ENCODE measurements around the gene CNTN4.

The CNTN4 gene

GRCh38 chr3:2110597-2111117 lies 12.0 kb downstream of the CNTN4 start:
- Mint-ChIP-seq H3K36me3 (no peaks in the 10 kb centered on the region), H3K27ac (no peak overlapping the region), H3K4me1 (ENCODE audit: low read depth) (no peaks in the 10 kb centered on the region), H3K27me3 (no peaks in the 10 kb centered on the region), H3K9me3 (ENCODE audit: low read depth) (peaks cover 4% of the 10 kb centered on the region), H3K4me3 (no peak overlapping the region)

GRCh38 chr3:2114617-2115275 lies 16.1 kb downstream of the CNTN4 start:
- Mint-ChIP-seq H3K27me3 (no peaks in the 10 kb centered on the region), H3K27ac (no peak overlapping the region), H3K4me3 (no peak overlapping the region), H3K4me1 (ENCODE audit: low read depth) (no peaks in the 10 kb centered on the region), H3K36me3 (no peaks in the 10 kb centered on the region), H3K9me3 (ENCODE audit: low read depth) (no peaks in the 10 kb centered on the region)

GRCh38 chr3:2130726-2131125 lies 32.1 kb downstream of the CNTN4 start:
- Mint-ChIP-seq H3K9me3 (ENCODE audit: low read depth) (no peaks in the 10 kb centered on the region), H3K4me1 (ENCODE audit: low read depth) (no peaks in the 10 kb centered on the region), H3K27ac (no peak overlapping the region), H3K36me3 (no peaks in the 10 kb centered on the region), H3K27me3 (no peaks in the 10 kb centered on the region), H3K4me3 (no peak overlapping the region)

GRCh38 chr3:2133146-2133545 lies 34.5 kb downstream of the CNTN4 start:
- Mint-ChIP-seq H3K27ac (no peak overlapping the region), H3K9me3 (ENCODE audit: low read depth) (peaks cover 10% of the 10 kb centered on the region), H3K27me3 (no peaks in the 10 kb centered on the region), H3K4me1 (ENCODE audit: low read depth) (no peaks in the 10 kb centered on the region), H3K4me3 (no peak overlapping the region), H3K36me3 (no peaks in the 10 kb centered on the region)

GRCh38 chr3:2137651-2138050 lies 39.0 kb downstream of the CNTN4 start:
- H3K36me3 Mint-ChIP-seq: no peaks in the 10 kb centered on the region
- H3K4me1 Mint-ChIP-seq (ENCODE audit: low read depth): no peaks in the 10 kb centered on the region
- no peak overlapping the region for H3K4me3 Mint-ChIP-seq
- H3K27me3 Mint-ChIP-seq: no peaks in the 10 kb centered on the region
- peaks cover 13% of the 10 kb centered on the region for H3K9me3 Mint-ChIP-seq (ENCODE audit: low read depth)
- H3K27ac Mint-ChIP-seq: no peak overlapping the region

- Mint-ChIP-seq H3K36me3 (no peaks in the 10 kb centered on the region), H3K27ac (no peak overlapping the region), H3K4me3 (no peak overlapping the region), H3K4me1 (ENCODE audit: low read depth) (no peaks in the 10 kb centered on the region), H3K9me3 (ENCODE audit: low read depth) (peaks cover 11% of the 10 kb centered on the region), H3K27me3 (no peaks in the 10 kb centered on the region)
Measured at GRCh38 chr3:2141482-2141881, 42.8 kb downstream of the CNTN4 start.

- no peaks in the 10 kb centered on the region for H3K4me1 Mint-ChIP-seq (ENCODE audit: low read depth)
- H3K36me3 Mint-ChIP-seq: no peaks in the 10 kb centered on the region
- H3K4me3 Mint-ChIP-seq: no peak overlapping the region
- no peaks in the 10 kb centered on the region for H3K27me3 Mint-ChIP-seq
- H3K9me3 Mint-ChIP-seq (ENCODE audit: low read depth): no peaks in the 10 kb centered on the region
- H3K27ac Mint-ChIP-seq: no peak overlapping the region
Measured at GRCh38 chr3:2148561-2149340, 50.1 kb downstream of the CNTN4 start.

- Mint-ChIP-seq H3K9me3 (ENCODE audit: low read depth) (no peaks in the 10 kb centered on the region), H3K36me3 (no peaks in the 10 kb centered on the region), H3K4me3 (no peak overlapping the region), H3K4me1 (ENCODE audit: low read depth) (no peaks in the 10 kb centered on the region), H3K27me3 (peaks cover 2% of the 10 kb centered on the region), H3K27ac (no peak overlapping the region)
Measured at GRCh38 chr3:2153053-2153452, 54.4 kb downstream of the CNTN4 start.

GRCh38 chr3:2153547-2153946 lies 54.9 kb downstream of the CNTN4 start:
- Mint-ChIP-seq H3K36me3 (no peaks in the 10 kb centered on the region), H3K4me3 (no peak overlapping the region), H3K27ac (no peak overlapping the region), H3K9me3 (ENCODE audit: low read depth) (no peaks in the 10 kb centered on the region), H3K27me3 (peaks cover 2% of the 10 kb centered on the region), H3K4me1 (ENCODE audit: low read depth) (no peaks in the 10 kb centered on the region)

GRCh38 chr3:2154621-2155020 lies 56.0 kb downstream of the CNTN4 start:
- no peaks in the 10 kb centered on the region for H3K4me1 Mint-ChIP-seq (ENCODE audit: low read depth)
- H3K27ac Mint-ChIP-seq: no peak overlapping the region
- no peaks in the 10 kb centered on the region for H3K9me3 Mint-ChIP-seq (ENCODE audit: low read depth)
- peaks cover 2% of the 10 kb centered on the region for H3K27me3 Mint-ChIP-seq
- no peak overlapping the region for H3K4me3 Mint-ChIP-seq
- no peaks in the 10 kb centered on the region for H3K36me3 Mint-ChIP-seq

GRCh38 chr3:2156244-2156847 lies 57.7 kb downstream of the CNTN4 start:
- H3K4me1 Mint-ChIP-seq (ENCODE audit: low read depth): no peaks in the 10 kb centered on the region
- H3K27me3 Mint-ChIP-seq: peaks cover 2% of the 10 kb centered on the region
- H3K4me3 Mint-ChIP-seq: no peak overlapping the region
- H3K27ac Mint-ChIP-seq: no peak overlapping the region
- H3K9me3 Mint-ChIP-seq (ENCODE audit: low read depth): no peaks in the 10 kb centered on the region
- no peaks in the 10 kb centered on the region for H3K36me3 Mint-ChIP-seq

- no peaks in the 10 kb centered on the region for H3K36me3 Mint-ChIP-seq
- H3K9me3 Mint-ChIP-seq (ENCODE audit: low read depth): no peaks in the 10 kb centered on the region
- peaks cover 2% of the 10 kb centered on the region for H3K27me3 Mint-ChIP-seq
- no peak overlapping the region for H3K4me3 Mint-ChIP-seq
- no peaks in the 10 kb centered on the region for H3K4me1 Mint-ChIP-seq (ENCODE audit: low read depth)
- H3K27ac Mint-ChIP-seq: no peak overlapping the region
Measured at GRCh38 chr3:2158828-2159227, 60.2 kb downstream of the CNTN4 start.

GRCh38 chr3:2166552-2166951 lies 67.9 kb downstream of the CNTN4 start:
- H3K4me3 Mint-ChIP-seq: no peak overlapping the region
- no peaks in the 10 kb centered on the region for H3K27me3 Mint-ChIP-seq
- no peaks in the 10 kb centered on the region for H3K4me1 Mint-ChIP-seq (ENCODE audit: low read depth)
- no peaks in the 10 kb centered on the region for H3K36me3 Mint-ChIP-seq
- H3K9me3 Mint-ChIP-seq (ENCODE audit: low read depth): no peaks in the 10 kb centered on the region
- H3K27ac Mint-ChIP-seq: no peak overlapping the region

- no peak overlapping the region for H3K27ac Mint-ChIP-seq
- no peaks in the 10 kb centered on the region for H3K9me3 Mint-ChIP-seq (ENCODE audit: low read depth)
- no peaks in the 10 kb centered on the region for H3K4me1 Mint-ChIP-seq (ENCODE audit: low read depth)
- no peaks in the 10 kb centered on the region for H3K36me3 Mint-ChIP-seq
- H3K4me3 Mint-ChIP-seq: no peak overlapping the region
- no peaks in the 10 kb centered on the region for H3K27me3 Mint-ChIP-seq
Measured at GRCh38 chr3:2172561-2173171, 74.0 kb downstream of the CNTN4 start.

- H3K27ac Mint-ChIP-seq: no peak overlapping the region
- no peaks in the 10 kb centered on the region for H3K27me3 Mint-ChIP-seq
- H3K9me3 Mint-ChIP-seq (ENCODE audit: low read depth): peaks cover 4% of the 10 kb centered on the region
- no peaks in the 10 kb centered on the region for H3K4me1 Mint-ChIP-seq (ENCODE audit: low read depth)
- H3K36me3 Mint-ChIP-seq: no peaks in the 10 kb centered on the region
- no peak overlapping the region for H3K4me3 Mint-ChIP-seq
Measured at GRCh38 chr3:2180634-2181033, 82.0 kb downstream of the CNTN4 start.

Measured in activated naive CD8-positive, alpha-beta T cell (primary cell).